Ishikawa (cell line): Measurements from ENCODE around the gene TAF15.

Experiments used
- CEBPB ChIP-seq: IDR thresholded peaks from 2 replicates; pipeline ENCODE4 v1.6.1; 2012
- CREB1 ChIP-seq: IDR thresholded peaks from 2 replicates; pipeline ENCODE4 v1.6.1; 2012; ENCODE audit warnings: low read depth
- EGR1 ChIP-seq: IDR thresholded peaks from 2 replicates; pipeline ENCODE4 v1.6.1; 2012
- EP300 ChIP-seq: IDR thresholded peaks from 2 replicates; pipeline ENCODE4 v1.6.1; 2012; ENCODE audit warnings: borderline replicate concordance
- FOXM1 ChIP-seq: IDR thresholded peaks from 2 replicates; pipeline ENCODE4 v1.6.1; 2012; ENCODE audit warnings: low read depth, borderline replicate concordance
- RAD21 ChIP-seq: IDR thresholded peaks from 2 replicates; pipeline ENCODE4 v1.6.1; 2012; ENCODE audit warnings: low read depth
- REST ChIP-seq: IDR thresholded peaks from 2 replicates; pipeline ENCODE4 v1.6.1; 2012; ENCODE audit warnings: low read depth, mild to moderate bottlenecking
- TAF1 ChIP-seq: IDR thresholded peaks from 2 replicates; pipeline ENCODE4 v1.6.1; 2012; ENCODE audit warnings: low read depth, mild to moderate bottlenecking
- TCF12 ChIP-seq: IDR thresholded peaks from 2 replicates; pipeline ENCODE4 v1.6.1; 2012; ENCODE audit warnings: low read depth
- TEAD4 ChIP-seq: IDR thresholded peaks from 2 replicates; pipeline ENCODE4 v1.6.1; 2012
- YY1 ChIP-seq: IDR thresholded peaks from 2 replicates; pipeline ENCODE4 v1.6.1; 2012; ENCODE audit warnings: low read depth
- TF ChIP-seq, protein P1 (sequence below): IDR thresholded peaks from 2 replicates; pipeline ENCODE4 v1.6.1; 2012
- TF ChIP-seq, protein P2 (sequence below): IDR thresholded peaks from 2 replicates; pipeline ENCODE4 v1.6.1; 2012

DNA sequence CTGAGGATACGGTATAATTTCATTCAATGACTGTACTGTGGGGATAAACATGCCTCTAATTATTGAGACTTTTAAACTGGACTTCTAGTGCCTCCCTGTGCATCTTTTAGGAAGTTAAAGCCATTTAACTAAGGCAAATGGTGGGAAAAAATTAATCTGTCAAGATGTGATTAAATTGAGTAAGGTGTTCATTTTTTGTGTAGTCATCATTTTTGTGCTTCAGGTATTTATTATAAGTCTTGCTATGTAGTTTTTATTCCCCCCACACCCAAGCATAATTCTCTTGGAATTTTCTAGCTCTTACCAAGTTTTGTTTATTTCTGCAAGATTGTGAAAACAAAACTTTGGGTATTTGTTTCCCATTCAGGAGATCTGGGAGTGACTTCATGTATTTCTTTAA lies 10.2 kb downstream of the TAF15 start:
- TF ChIP-seq CREB1 (no peak), RAD21 (no peak), TAF1 (no peak), FOXM1 (no peak), TCF12 (no peak), EGR1 (no peak), YY1 (no peak), CEBPB (no peak), REST (no peak), TEAD4 (no peak), EP300 (no peak)
- TF ChIP-seq, protein P1, sequence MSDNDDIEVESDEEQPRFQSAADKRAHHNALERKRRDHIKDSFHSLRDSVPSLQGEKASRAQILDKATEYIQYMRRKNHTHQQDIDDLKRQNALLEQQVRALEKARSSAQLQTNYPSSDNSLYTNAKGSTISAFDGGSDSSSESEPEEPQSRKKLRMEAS = no peak
- TF ChIP-seq, protein P2, sequence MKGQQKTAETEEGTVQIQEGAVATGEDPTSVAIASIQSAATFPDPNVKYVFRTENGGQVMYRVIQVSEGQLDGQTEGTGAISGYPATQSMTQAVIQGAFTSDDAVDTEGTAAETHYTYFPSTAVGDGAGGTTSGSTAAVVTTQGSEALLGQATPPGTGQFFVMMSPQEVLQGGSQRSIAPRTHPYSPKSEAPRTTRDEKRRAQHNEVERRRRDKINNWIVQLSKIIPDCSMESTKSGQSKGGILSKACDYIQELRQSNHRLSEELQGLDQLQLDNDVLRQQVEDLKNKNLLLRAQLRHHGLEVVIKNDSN = no peak
